SU-DHL-6 (cell line): ENCODE results near the gene TMC3.

Source experiments
- H2AFZ ChIP-seq: fragments of 200-600 bp; sonication (generic); 2 replicates; pipeline ENCODE4 v1.6.1; 2014; ENCODE audit warnings: low read depth, mild to moderate bottlenecking, moderate library complexity, mixed read lengths, antibody characterized with exemption, low read length; ENCODE audit not compliant: severe bottlenecking
- H3F3A ChIP-seq: fragments of 200-600 bp; shearing (Covaris generic); 2 replicates; pipeline ENCODE4 v1.6.0; 2016; ENCODE audit warnings: antibody characterized with exemption, mild to moderate bottlenecking; ENCODE audit not compliant: insufficient read depth
- H3K27ac ChIP-seq: fragments of 200-600 bp; sonication (generic); 2 replicates; pipeline ENCODE4 v1.5.1; 2016; ENCODE audit warnings: low read depth, mild to moderate bottlenecking, low read length, moderate library complexity, mixed read lengths
- H3K27me3 ChIP-seq: fragments of 200-600 bp; sonication (generic), shearing (Covaris generic); 2 replicates; pipeline ENCODE4 v1.6.0; 2014; ENCODE audit warnings: mild to moderate bottlenecking, low read length
- H3K36me3 ChIP-seq: fragments of 200-600 bp; sonication (generic); 2 replicates; pipeline ENCODE4 v1.6.1; 2014; ENCODE audit warnings: mild to moderate bottlenecking, low read length, mixed read lengths
- H3K4me2 ChIP-seq: fragments of 300-600, 200-600 bp; shearing (Covaris generic), sonication (generic); 2 replicates; pipeline ENCODE4 v1.6.0; 2014; ENCODE audit warnings: low read length, low read depth, mild to moderate bottlenecking; ENCODE audit not compliant: poor library complexity, severe bottlenecking
- H3K4me3 ChIP-seq: fragments of 200-600 bp; sonication (generic); 2 replicates; pipeline ENCODE4 v1.5.1; 2014; ENCODE audit warnings: antibody characterized with exemption, low read length, mild to moderate bottlenecking, mixed read lengths; ENCODE audit not compliant: insufficient read depth, poor library complexity, severe bottlenecking
- H3K79me2 ChIP-seq: fragments of 200-600 bp; sonication (generic); 2 replicates; pipeline ENCODE4 v1.6.1; 2014; ENCODE audit warnings: mild to moderate bottlenecking, low read length, moderate library complexity; ENCODE audit not compliant: insufficient read depth
- H3K9ac ChIP-seq: fragments of 200-600 bp; sonication (generic); 2 replicates; pipeline ENCODE4 v1.7.0; 2014; ENCODE audit warnings: mild to moderate bottlenecking, low read length
- H3K9me2 ChIP-seq: fragments of 200-600 bp; sonication (generic); replicated peaks from 2 replicates; pipeline ENCODE4 v1.6.1; 2014; ENCODE audit warnings: low read length; ENCODE audit not compliant: insufficient read depth
- H3K9me3 ChIP-seq: fragments of 200-600 bp; sonication (generic); 2 replicates; pipeline ENCODE4 v1.6.1; 2014; ENCODE audit warnings: low read length, mixed read lengths; ENCODE audit not compliant: insufficient read depth
- H4K20me1 ChIP-seq: fragments of 200-600 bp; sonication (generic); 2 replicates; pipeline ENCODE4 v1.6.1; 2014; ENCODE audit warnings: low read depth, mild to moderate bottlenecking, antibody characterized with exemption, low read length, moderate library complexity, mixed read lengths
- CTCF ChIP-seq: fragments of 200-600 bp; sonication (generic); IDR thresholded peaks from one replicate; pipeline ENCODE4 v1.5.1; 2017; ENCODE audit warnings: antibody characterized with exemption, mild to moderate bottlenecking, low read length, moderate library complexity; ENCODE audit not compliant: insufficient read depth, poor library complexity, severe bottlenecking
- EZH2phosphoT487 ChIP-seq: fragments of 200-600 bp; sonication (generic), shearing (Covaris generic); conservative IDR thresholded peaks from 2 replicates; pipeline ENCODE4 v1.6.1; 2018; ENCODE audit warnings: mild to moderate bottlenecking, antibody characterized with exemption, low read length, moderate library complexity, mixed read lengths

TMC3 gene

GRCh38 chr15:81298611-81299010 lies 75.4 kb downstream of the TMC3 start:
- Histone ChIP-seq H3K4me3 (peak overlapping the region; percentile 21), H3K79me2 (peaks cover 3% of the 10 kb centered on the region; the same call in 1 of the 2 replicates), H3K36me3 (no peaks in the 10 kb centered on the region), H2AFZ (no peak overlapping the region), H3K9me3 (no peaks in the 10 kb centered on the region), H3K9me2 (no peaks in the 10 kb centered on the region), H3K27me3 (no peaks in the 10 kb centered on the region), H3K4me2 (peak overlapping the region; percentile 65), H3K27ac (peak overlapping the region; percentile 94), H4K20me1 (no peaks in the 10 kb centered on the region), H3K9ac (peak overlapping the region; percentile 55; the same call in 1 of the 2 replicates), H3F3A (peaks cover 34% of the 10 kb centered on the region)
- no peak for TF ChIP-seq CTCF
- TF ChIP-seq EZH2phosphoT487: no peak

GRCh38 chr15:81297603-81298575 lies 76.1 kb downstream of the TMC3 start:
- no peaks in the 10 kb centered on the region for H3K9me2 ChIP-seq
- H3F3A ChIP-seq: peaks cover 42% of the 10 kb centered on the region
- no peak overlapping the region for H2AFZ ChIP-seq
- H3K4me2 ChIP-seq: peak overlapping the region; percentile 65
- H3K79me2 ChIP-seq: peaks cover 3% of the 10 kb centered on the region; the same call in 1 of the 2 replicates
- no peaks in the 10 kb centered on the region for H3K9me3 ChIP-seq
- H3K4me3 ChIP-seq: peak overlapping the region; percentile 48
- TF ChIP-seq EZH2phosphoT487 (no peak), CTCF (no peak)
- peak overlapping the region; percentile 55 for H3K9ac ChIP-seq
- H4K20me1 ChIP-seq: no peaks in the 10 kb centered on the region
- H3K36me3 ChIP-seq: no peaks in the 10 kb centered on the region
- H3K27me3 ChIP-seq: no peaks in the 10 kb centered on the region
- peak overlapping the region; percentile 94 for H3K27ac ChIP-seq

- Histone ChIP-seq H3K4me2 (peak overlapping the region; percentile 65), H3K27me3 (no peaks in the 10 kb centered on the region), H3F3A (peaks cover 42% of the 10 kb centered on the region), H3K9me3 (no peaks in the 10 kb centered on the region), H3K9me2 (no peaks in the 10 kb centered on the region), H3K27ac (peak overlapping the region; percentile 94), H2AFZ (peak overlapping the region; percentile 7), H3K36me3 (no peaks in the 10 kb centered on the region), H3K4me3 (peak overlapping the region; percentile 48), H3K79me2 (peaks cover 3% of the 10 kb centered on the region; the same call in 1 of the 2 replicates), H4K20me1 (no peaks in the 10 kb centered on the region), H3K9ac (peak overlapping the region; percentile 55)
- TF ChIP-seq CTCF (no peak), EZH2phosphoT487 (no peak)
Measured at GRCh38 chr15:81297147-81297572, 76.9 kb downstream of the TMC3 start.
